HTERT RPE-1 (cell line): ENCODE results near the gene CEP112.
"Not testable (repeated sequence)": the region's sequence is repeated elsewhere in the genome, so short reads cannot be mapped to it uniquely, and the experiment has no call there.

ENCODE experiments used
- in situ Hi-C: fragments of 300-500 bp; cut with MboI; formaldehyde crosslinking; loops from 4 replicates; pipeline ENCODE4 v1.14.3; 2020; ENCODE audit warnings: low sequenced_read_pairs

Gene CEP112

GRCh38 chr17:65749479-65749878, 442.5 kb downstream of the CEP112 start:
- in situ Hi-C loops: no loop called here

- in situ Hi-C loops: no loop called here
Observed at GRCh38 chr17:65745241-65745640, 446.7 kb downstream of the CEP112 start.

- in situ Hi-C loops: no loop called here
Observed at GRCh38 chr17:65743308-65743655, 448.7 kb downstream of the CEP112 start.

- in situ Hi-C loops: no loop called here
Observed at GRCh38 chr17:65742403-65743307, 449.3 kb downstream of the CEP112 start.

GRCh38 chr17:65741710-65742109, 450.2 kb downstream of the CEP112 start:
- in situ Hi-C loops: no loop called here

- in situ Hi-C loops: no loop called here
Observed at GRCh38 chr17:65739034-65739433, 452.9 kb downstream of the CEP112 start.

- in situ Hi-C loops: no loop called here
Observed at GRCh38 chr17:65737451-65737850, 454.5 kb downstream of the CEP112 start.

- in situ Hi-C loops: no loop called here
Observed at GRCh38 chr17:65733314-65733713, 458.6 kb downstream of the CEP112 start.

GRCh38 chr17:65732667-65733066, 459.3 kb downstream of the CEP112 start:
- in situ Hi-C loops: not testable (repeated sequence)

- in situ Hi-C loops: no loop called here
Observed at GRCh38 chr17:65730711-65731169, 461.2 kb downstream of the CEP112 start.

GRCh38 chr17:65729207-65729606, 462.7 kb downstream of the CEP112 start:
- in situ Hi-C loops: no loop called here

- in situ Hi-C loops: no loop called here
Observed at GRCh38 chr17:65727832-65728231, 464.1 kb downstream of the CEP112 start.

- in situ Hi-C loops: no loop called here
Observed at GRCh38 chr17:65727246-65727645, 464.7 kb downstream of the CEP112 start.

GRCh38 chr17:65723431-65724151, 468.3 kb downstream of the CEP112 start:
- in situ Hi-C loops: no loop called here

- in situ Hi-C loops: no loop called here
Observed at GRCh38 chr17:65718601-65719000, 473.3 kb downstream of the CEP112 start.

GRCh38 chr17:65712383-65713267, 479.3 kb downstream of the CEP112 start:
- in situ Hi-C loops: no loop called here

GRCh38 chr17:65711671-65712276, 480.2 kb downstream of the CEP112 start:
- in situ Hi-C loops: no loop called here

GRCh38 chr17:65707780-65708179, 484.2 kb downstream of the CEP112 start:
- in situ Hi-C loops: no loop called here

GRCh38 chr17:65704731-65705130, 487.2 kb downstream of the CEP112 start:
- in situ Hi-C loops: no loop called here

- in situ Hi-C loops: no loop called here
Observed at GRCh38 chr17:65703891-65704290, 488.0 kb downstream of the CEP112 start.

- in situ Hi-C loops: no loop called here
Observed at GRCh38 chr17:65699459-65699858, 492.5 kb downstream of the CEP112 start.
